IMR-90 (cell line): ENCODE data around the gene FAM149A. TPM values are rescaled to one million over a fixed set of nuclear protein-coding genes. Genes with fewer than 3 reads are reported as not detected.

ENCODE experiments used
- ATAC-seq: fragments of 200-7000 bp; cut with Tn5 transposase; 2 replicates; pipeline ENCODE4 v1.9.1; 2020; ENCODE audit warnings: low read depth, mild to moderate bottlenecking, moderate library complexity
- BruUV-seq: library from RNA; stranded (reverse); fragments of 400-500 nt; replicated peaks from 2 replicates; lab custom pipeline; 2021; lab: Mats Ljungman, UMichigan
- CTCF ChIA-PET: fragments of 300-600 bp; formaldehyde crosslinking; extraction: SDS; loops from one replicate; lab custom pipeline; 2021; ENCODE audit warnings: antibody characterized with exemption; lab: Yijun Ruan, JAX
- POLR2A ChIA-PET: fragments of 300-600 bp; sonication (Branson Sonifier 250); formaldehyde crosslinking; loops from one replicate; lab custom pipeline; 2022; ENCODE audit warnings: antibody characterized with exemption; ENCODE audit not compliant: unreplicated experiment; lab: Charles Lee
- DNase-seq: peaks from one replicate; pipeline ENCODE4 v3.0.0; 2013
- H2AFZ ChIP-seq: replicated peaks from 2 replicates; pipeline ENCODE3; 2013; ENCODE audit warnings: low read length, mild to moderate bottlenecking; ENCODE audit not compliant: poor library complexity
- H2AK5ac ChIP-seq: 2 replicates; pipeline ENCODE4 v1.6.1; 2013; ENCODE audit warnings: low read depth, low read length, inconsistent platforms
- H2AK9ac ChIP-seq: replicated peaks from 2 replicates; pipeline ENCODE3; 2013; ENCODE audit warnings: mild to moderate bottlenecking, low read depth, low read length, moderate library complexity; ENCODE audit not compliant: poor library complexity
- H2BK120ac ChIP-seq: 2 replicates; pipeline ENCODE4 v1.6.1; 2013; ENCODE audit warnings: low read depth, low read length, inconsistent platforms
- H2BK15ac ChIP-seq: 3 replicates; pipeline ENCODE4 v1.6.1; 2013; ENCODE audit warnings: low read depth, low read length, inconsistent platforms
- H2BK20ac ChIP-seq: 2 replicates; pipeline ENCODE4 v1.6.1; 2013; ENCODE audit warnings: low read depth, mild to moderate bottlenecking, inconsistent platforms, low read length, moderate library complexity
- H2BK5ac ChIP-seq: 2 replicates; pipeline ENCODE4 v1.6.1; 2013; ENCODE audit warnings: mild to moderate bottlenecking, low read depth, low read length, inconsistent platforms; ENCODE audit not compliant: poor library complexity, severe bottlenecking
- H3K14ac ChIP-seq: replicated peaks from 2 replicates; pipeline ENCODE4 v1.6.1; 2013; ENCODE audit warnings: low read depth, low read length, inconsistent platforms
- H3K18ac ChIP-seq: 2 replicates; pipeline ENCODE4 v1.6.1; 2013; ENCODE audit warnings: low read depth, low read length, control low read depth
- H3K23ac ChIP-seq: 2 replicates; pipeline ENCODE4 v1.6.1; 2013; ENCODE audit warnings: low read depth, low read length, inconsistent platforms
- H3K27ac ChIP-seq: 2 replicates; pipeline ENCODE4 v1.5.1; 2013; ENCODE audit warnings: mild to moderate bottlenecking, control low read depth, low read length; ENCODE audit not compliant: insufficient read depth
- H3K27me3 ChIP-seq: 2 replicates; pipeline ENCODE4 v1.6.1; 2013; ENCODE audit warnings: low read length; ENCODE audit not compliant: control insufficient read depth, insufficient read depth
- H3K36me3 ChIP-seq: 2 replicates; pipeline ENCODE4 v1.6.1; 2013; ENCODE audit warnings: low read length, mixed read lengths; ENCODE audit not compliant: control insufficient read depth, insufficient read depth
- H3K4ac ChIP-seq: 2 replicates; pipeline ENCODE4 v1.6.1; 2013; ENCODE audit warnings: low read depth, low read length, inconsistent platforms
- H3K4me1 ChIP-seq: 2 replicates; pipeline ENCODE4 v1.6.1; 2013; ENCODE audit warnings: low read length, mixed read lengths; ENCODE audit not compliant: control insufficient read depth, insufficient read depth
- H3K4me2 ChIP-seq: 2 replicates; pipeline ENCODE4 v1.6.1; 2013; ENCODE audit warnings: low read depth, mild to moderate bottlenecking, control low read depth, low read length, moderate library complexity
- H3K4me3 ChIP-seq: 2 replicates; pipeline ENCODE4 v1.5.1; 2013; ENCODE audit warnings: low read depth, mild to moderate bottlenecking, control low read depth, low read length, moderate library complexity; ENCODE audit not compliant: insufficient read depth
- H3K56ac ChIP-seq: 2 replicates; pipeline ENCODE4 v1.6.1; 2013; ENCODE audit warnings: low read length, inconsistent platforms; ENCODE audit not compliant: insufficient read depth; ENCODE audit errors: extremely low read depth
- H3K79me1 ChIP-seq, 2 experiments: 2 replicates each; pipeline ENCODE4 v1.6.1; 2013; ENCODE audit warnings: low read length in 2 of 2, inconsistent platforms in 1 of 2, low read depth in 1 of 2
- H3K9ac ChIP-seq: 2 replicates; pipeline ENCODE4 v1.6.1; 2013; ENCODE audit warnings: low read depth, low read length, control low read depth
- H3K9me1 ChIP-seq: 2 replicates; pipeline ENCODE4 v1.6.1; 2013; ENCODE audit warnings: low read length, inconsistent platforms; ENCODE audit not compliant: insufficient read depth
- H3K9me3 ChIP-seq: 2 replicates; pipeline ENCODE4 v1.6.1; 2013; ENCODE audit warnings: low read length; ENCODE audit not compliant: control insufficient read depth, insufficient read depth
- H4K20me1 ChIP-seq: 2 replicates; pipeline ENCODE4 v1.6.1; 2013; ENCODE audit warnings: low read length, inconsistent platforms; ENCODE audit not compliant: insufficient read depth
- H4K5ac ChIP-seq: 2 replicates; pipeline ENCODE4 v1.6.1; 2013; ENCODE audit warnings: mild to moderate bottlenecking, low read depth, low read length, control low read depth
- H4K8ac ChIP-seq, 2 experiments: 2 replicates each; pipeline ENCODE4 v1.6.1; 2013; ENCODE audit warnings: low read depth in 2 of 2, low read length in 2 of 2, control low read depth in 1 of 2, inconsistent platforms in 1 of 2
- H4K91ac ChIP-seq: 2 replicates; pipeline ENCODE4 v1.6.1; 2013; ENCODE audit warnings: low read depth, low read length, inconsistent platforms; ENCODE audit not compliant: insufficient read depth
- BHLHE40 ChIP-seq: fragments of 150-350 bp; IDR thresholded peaks from 2 replicates; pipeline ENCODE4 v1.6.1; 2016; ENCODE audit warnings: mild to moderate bottlenecking, low read depth, low read length
- CEBPB ChIP-seq: IDR thresholded peaks from 2 replicates; pipeline ENCODE4 v1.6.1; 2012; ENCODE audit warnings: low read depth, low read length, improper control_type of control experiment
- WGBS, 2 experiments: methylation state at CpG; one replicate each; pipeline versions ENCODE4 v1.1.5 to v1.1.7; 2013; ENCODE audit warnings: missing lambda C conversion rate in 2 of 2; ENCODE audit not compliant: insufficient read length in 1 of 2; ENCODE audit errors: extremely low coverage in 2 of 2; 5-methylcytosine and 5-hydroxymethylcytosine counted together
- dilution Hi-C: fragments of 300-500 bp; cut with HindIII; formaldehyde crosslinking; loops from one replicate; pipeline ENCODE4 v1.14.3; 2018; ENCODE audit warnings: low sequenced_read_pairs; ENCODE audit not compliant: unreplicated experiment
- in situ Hi-C: fragments of 300-500 bp; cut with MboI; formaldehyde crosslinking; loops from 3 replicates; pipeline ENCODE4 v1.14.3; 2019; ENCODE audit warnings: low sequenced_read_pairs, inconsistent platforms, mixed read lengths
- intact Hi-C: fragments of 100-400 bp; cut with micrococcal nuclease; formaldehyde crosslinking; loops from 2 replicates; pipeline ENCODE4 v1.10.0; 2022
- polyA plus RNA-seq, 3 experiments: library from polyadenylated mRNA; depleted of rRNA; stranded (reverse); fragments of >200 nt; gene quantifications; 2 replicates each; pipeline ENCODE4 v1.2.3, GENCODE V29; 2012; ENCODE audit warnings: low replicate concordance in 1 of 3
- total RNA-seq: library from RNA; depleted of rRNA; stranded (reverse); fragments of >200 nt; gene quantifications from 2 replicates; pipeline ENCODE4 v1.2.3, GENCODE V29; 2012

The FAM149A gene
- total and polyA plus RNA-seq, 2 of the 4 experiments (the other 2 are of a cell fraction) = 0.54 to 0.70 TPM

GRCh38 chr4:186116697-186117096 is 12.2 kb downstream of the FAM149A start:
- no peak for DNase-seq
- in situ Hi-C loops = no loop called here
- ChIA-PET POLR2A (no interaction called here), CTCF (interaction anchor here (0.5 kb wide), 1 partner anchor 20 kb away, joined by 3 read pairs; no protein-coding TSS in a partner anchor)
- no peaks in the 10 kb centered on the region for H3K9me1 ChIP-seq
- no peak overlapping the region for H2BK20ac ChIP-seq
- no peak overlapping the region for H2BK5ac ChIP-seq
- no peak overlapping the region for H4K91ac ChIP-seq
- no peak overlapping the region for H4K5ac ChIP-seq
- H3K4me1 ChIP-seq = no peaks in the 10 kb centered on the region
- H2BK15ac ChIP-seq = no peak overlapping the region
- ATAC-seq = no peak
- no peak overlapping the region for H3K56ac ChIP-seq
- no peaks in the 10 kb centered on the region for H4K20me1 ChIP-seq
- H3K27ac ChIP-seq = no peak overlapping the region
- no peak overlapping the region for H3K9ac ChIP-seq
- no peak overlapping the region for H3K23ac ChIP-seq
- BruUV-seq = no TSS peak
- no peaks in the 10 kb centered on the region for H3K9me3 ChIP-seq
- H3K18ac ChIP-seq = no peak overlapping the region
- no peak overlapping the region for H3K4me2 ChIP-seq
- WGBS, 2 experiments = no CpG with 5 or more reads among the region's 2 CpGs
- intact Hi-C loops = no loop called here
- no peak overlapping the region for H4K8ac ChIP-seq
- no peak overlapping the region for H2AK5ac ChIP-seq
- no peak overlapping the region for H3K4ac ChIP-seq
- H3K36me3 ChIP-seq = no peaks in the 10 kb centered on the region
- H3K14ac ChIP-seq = no peak overlapping the region
- no peak overlapping the region for H2AK9ac ChIP-seq
- no peak overlapping the region for H2AFZ ChIP-seq
- dilution Hi-C loops = no loop called here
- H3K79me1 ChIP-seq = no peaks in the 10 kb centered on the region
- H3K27me3 ChIP-seq = no peaks in the 10 kb centered on the region
- TF ChIP-seq CEBPB (peak; percentile 85), BHLHE40 (no peak)
- no peak overlapping the region for H2BK120ac ChIP-seq
- H3K4me3 ChIP-seq = no peak overlapping the region
